ENCODE measurements around the gene C19orf33.

DNA sequence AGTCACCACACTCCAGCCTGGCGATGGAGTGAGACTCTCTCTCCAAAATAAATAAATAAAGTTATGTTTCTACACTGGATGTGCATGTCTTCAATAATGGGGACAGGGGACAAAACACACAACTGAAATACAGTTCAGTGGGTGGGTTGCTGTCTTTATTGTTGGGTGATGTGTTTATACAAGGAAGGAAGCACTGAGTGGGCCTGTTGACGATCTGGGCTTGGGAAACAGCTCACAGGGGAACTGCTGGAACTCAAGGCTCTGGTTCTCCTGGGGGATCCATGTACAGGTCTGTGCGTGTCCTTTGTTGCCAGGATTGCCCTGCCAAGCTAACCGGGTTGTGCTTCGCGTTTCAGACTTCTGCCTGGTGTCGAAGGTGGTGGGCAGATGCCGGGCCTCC lies 20.8 kb upstream of the C19orf33 start:
- TF ChIP-seq, protein P1, sequence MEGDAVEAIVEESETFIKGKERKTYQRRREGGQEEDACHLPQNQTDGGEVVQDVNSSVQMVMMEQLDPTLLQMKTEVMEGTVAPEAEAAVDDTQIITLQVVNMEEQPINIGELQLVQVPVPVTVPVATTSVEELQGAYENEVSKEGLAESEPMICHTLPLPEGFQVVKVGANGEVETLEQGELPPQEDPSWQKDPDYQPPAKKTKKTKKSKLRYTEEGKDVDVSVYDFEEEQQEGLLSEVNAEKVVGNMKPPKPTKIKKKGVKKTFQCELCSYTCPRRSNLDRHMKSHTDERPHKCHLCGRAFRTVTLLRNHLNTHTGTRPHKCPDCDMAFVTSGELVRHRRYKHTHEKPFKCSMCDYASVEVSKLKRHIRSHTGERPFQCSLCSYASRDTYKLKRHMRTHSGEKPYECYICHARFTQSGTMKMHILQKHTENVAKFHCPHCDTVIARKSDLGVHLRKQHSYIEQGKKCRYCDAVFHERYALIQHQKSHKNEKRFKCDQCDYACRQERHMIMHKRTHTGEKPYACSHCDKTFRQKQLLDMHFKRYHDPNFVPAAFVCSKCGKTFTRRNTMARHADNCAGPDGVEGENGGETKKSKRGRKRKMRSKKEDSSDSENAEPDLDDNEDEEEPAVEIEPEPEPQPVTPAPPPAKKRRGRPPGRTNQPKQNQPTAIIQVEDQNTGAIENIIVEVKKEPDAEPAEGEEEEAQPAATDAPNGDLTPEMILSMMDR (IDR thresholded peaks at IDR 0.05) = no peak
- no peak for TF ChIP-seq POLR2A (IDR thresholded peaks at IDR 0.05)

Data from heart left ventricle (tissue), 13 donors.